Pancreas (tissue), 10 donors: ENCODE data around the gene KARS1. TPM values are rescaled to one million over a fixed set of nuclear protein-coding genes. Genes with fewer than 3 reads are reported as not detected.

Experiments
- ATAC-seq, 4 donors: fragments of 200-7000 bp; cut with Tn5 transposase; one replicate each; pipeline versions ENCODE4 v1.8.0 to v1.9.1; 2020; ENCODE audit warnings: mild to moderate bottlenecking in 4 of 4, moderate library complexity in 4 of 4
- DNase-seq, 6 donors: peaks; one replicate each; pipeline ENCODE4 v3.0.0-alpha.2; 2020
- FAIRE-seq: peaks from 2 replicates; lab custom pipeline; 2012; peaks lifted over from hg19 to GRCh38; lab: Jason Lieb, UNC
- H3K27ac ChIP-seq, 4 donors: fragments of 200-600 bp; sonication (generic); 1 replicate in 3 of 4; 2 replicates in 1 of 4; pipeline versions ENCODE4 v1.5.0 to v1.8.0; 2020
- H3K27me3 ChIP-seq, 4 donors: fragments of 200-600 bp; one replicate each; pipeline ENCODE4 v1.8.0; 2021
- H3K36me3 ChIP-seq, 3 donors: fragments of 200-600 bp; sonication (generic) in 1 of 3; one replicate each; pipeline versions ENCODE4 v1.5.0 to v1.8.0; 2020 to 2021
- H3K4me1 ChIP-seq, 3 donors: fragments of 200-600 bp; one replicate each; pipeline ENCODE4 v1.8.0; 2021
- H3K4me3 ChIP-seq, 4 donors: fragments of 200-600 bp; sonication (generic) in 2 of 4; one replicate each; pipeline versions ENCODE4 v1.5.0 to v1.8.0; 2020 to 2021
- H3K9me3 ChIP-seq, 4 donors: fragments of 200-600 bp; one replicate each; pipeline ENCODE4 v1.8.0; 2021
- WGBS, 2 donors: extraction: QIAGEN DNeasy Blood & Tissue Kit; methylation state at CpG; one replicate each; pipeline ENCODE4 v1.1.7; 2013; 5-methylcytosine and 5-hydroxymethylcytosine counted together
- intact Hi-C, 3 donors: fragments of 100-400 bp; cut with DNase I; formaldehyde crosslinking; loops; one replicate each; pipeline versions ENCODE4 v1.11.1 to v1.14.2; 2022
- polyA plus RNA-seq, 2 donors: library from polyadenylated mRNA; stranded (reverse); fragments of 200-250 nt; gene quantifications; one replicate each; pipeline ENCODE4 v1.2.3, GENCODE V29; 2013
- total RNA-seq, 6 donors: library from RNA; stranded (reverse); fragmentation: NEBNext Ultra II Directional in 4 of 6; extraction: Animal tissue kit (Norgen Biotek cat#: 25700) in 4 of 6; gene quantifications; one replicate each; pipeline versions ENCODE4 v1.2.1 to v1.2.4, GENCODE V29; 2021 to 2023
- TF ChIP-seq, protein P1 (sequence below), 4 donors: fragments of 200-600 bp; sonication (generic) in 3 of 4; IDR thresholded peaks; one replicate each; pipeline versions ENCODE4 v1.5.0 to v1.8.0; 2021; ENCODE audit warnings: antibody characterized with exemption in 4 of 4
- donor health status: healthy with polysubstance abuse.
- donor health status: DM: no; HTN: no; CAD: no; lungs with moderate emphysema.
- donor health status: DM: no; HTN: no; CAD: no.
- donor health status: control.
- donor health status: control.
- donor health status: Bipolar disorder and iron deficiency.
- donor health status: DM: yes; HTN: yes; CAD: no.
- donor health status: DM: no; HTN: no; CAD: no.
- donor health status: DM: no; HTN: no; CAD: no.
- donor health status: DM: yes; HTN: yes; CAD: no.

KARS1 gene
- total and polyA plus RNA-seq, 8 donors, result 47.2 to 70.7 (median 58.5) TPM

DNA sequence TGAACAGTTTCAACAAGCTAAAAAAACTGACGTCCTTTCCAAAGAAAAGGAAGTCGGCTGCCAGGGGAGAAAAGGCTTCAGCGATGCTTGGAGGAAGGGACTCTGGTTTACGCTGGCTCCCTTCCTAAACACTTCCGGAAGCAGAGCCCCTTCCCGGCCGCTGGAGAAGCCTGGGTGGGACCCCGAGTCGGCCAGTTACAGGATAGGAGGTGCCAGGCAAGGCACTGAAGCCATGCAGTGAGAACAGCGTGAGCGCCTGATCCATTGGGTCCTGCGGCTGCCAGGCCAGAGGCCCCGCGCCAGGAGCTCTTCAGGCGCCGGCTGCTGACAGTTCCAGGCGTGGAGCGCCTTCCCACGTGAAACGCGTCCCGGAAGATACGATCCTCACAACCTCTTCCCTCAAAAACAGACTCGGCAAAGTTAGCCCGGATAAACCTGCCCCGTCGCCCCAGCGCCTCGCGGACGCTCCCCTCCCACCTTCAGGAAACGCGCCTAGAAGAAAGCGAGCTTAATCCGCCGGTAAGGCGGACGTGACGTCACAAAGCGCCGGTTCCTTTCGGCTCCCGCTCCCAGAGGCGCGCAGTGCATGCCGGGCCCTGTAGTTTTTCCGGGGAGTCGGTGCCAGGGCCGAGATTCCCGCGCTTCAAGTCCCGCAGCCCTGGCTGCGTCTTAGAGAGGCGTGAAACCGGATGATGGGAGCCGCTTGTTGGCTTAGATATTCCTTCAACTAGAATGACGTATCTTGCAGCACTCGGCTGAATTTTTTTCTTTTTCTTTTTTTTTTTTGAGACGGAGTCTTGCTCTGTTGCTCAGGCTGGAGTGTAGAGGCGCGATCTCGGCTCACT is 24.5 kb downstream of the KARS1 start, which contains the start of gene ADAT1:
Gene ADAT1, minus strand, starts transcription at position 521 of the 845 bp plus-strand sequence. CDS start 2,482 bp downstream, outside the sequence.
- FAIRE-seq (peak; percentile 47), ATAC-seq (peak; percentile 96 to 98 (median 98)), DNase-seq (peak; percentile 96 to 98 (median 97))
- TF ChIP-seq, protein P1, sequence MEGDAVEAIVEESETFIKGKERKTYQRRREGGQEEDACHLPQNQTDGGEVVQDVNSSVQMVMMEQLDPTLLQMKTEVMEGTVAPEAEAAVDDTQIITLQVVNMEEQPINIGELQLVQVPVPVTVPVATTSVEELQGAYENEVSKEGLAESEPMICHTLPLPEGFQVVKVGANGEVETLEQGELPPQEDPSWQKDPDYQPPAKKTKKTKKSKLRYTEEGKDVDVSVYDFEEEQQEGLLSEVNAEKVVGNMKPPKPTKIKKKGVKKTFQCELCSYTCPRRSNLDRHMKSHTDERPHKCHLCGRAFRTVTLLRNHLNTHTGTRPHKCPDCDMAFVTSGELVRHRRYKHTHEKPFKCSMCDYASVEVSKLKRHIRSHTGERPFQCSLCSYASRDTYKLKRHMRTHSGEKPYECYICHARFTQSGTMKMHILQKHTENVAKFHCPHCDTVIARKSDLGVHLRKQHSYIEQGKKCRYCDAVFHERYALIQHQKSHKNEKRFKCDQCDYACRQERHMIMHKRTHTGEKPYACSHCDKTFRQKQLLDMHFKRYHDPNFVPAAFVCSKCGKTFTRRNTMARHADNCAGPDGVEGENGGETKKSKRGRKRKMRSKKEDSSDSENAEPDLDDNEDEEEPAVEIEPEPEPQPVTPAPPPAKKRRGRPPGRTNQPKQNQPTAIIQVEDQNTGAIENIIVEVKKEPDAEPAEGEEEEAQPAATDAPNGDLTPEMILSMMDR (IDR thresholded peaks at IDR 0.05), result no peak
- peaks cover 0 to 12% (median 5%) of the 10 kb centered on the region in 3 donors for H3K36me3 ChIP-seq
- peaks cover 5 to 9% (median 7%) of the 10 kb centered on the region in 3 donors for H3K4me1 ChIP-seq
- H3K4me3 ChIP-seq, result peak within 1 kb of the TSS; percentile 59 to 73 (median 64)
- peak within 1 kb of the TSS; percentile 73 to 82 (median 81) for H3K27ac ChIP-seq
- no peaks in the 10 kb centered on the region for H3K9me3 ChIP-seq
- intact Hi-C loops, result loop anchor here in 1 of 3 donors (10.0 kb wide), 1 partner anchor 148 kb away; no protein-coding TSS in a partner anchor
- no peaks in the 10 kb centered on the region for H3K27me3 ChIP-seq
- 0 to 1% methylated on average over 62 of the region's 62 CpGs for WGBS, 2 donors

DNA sequence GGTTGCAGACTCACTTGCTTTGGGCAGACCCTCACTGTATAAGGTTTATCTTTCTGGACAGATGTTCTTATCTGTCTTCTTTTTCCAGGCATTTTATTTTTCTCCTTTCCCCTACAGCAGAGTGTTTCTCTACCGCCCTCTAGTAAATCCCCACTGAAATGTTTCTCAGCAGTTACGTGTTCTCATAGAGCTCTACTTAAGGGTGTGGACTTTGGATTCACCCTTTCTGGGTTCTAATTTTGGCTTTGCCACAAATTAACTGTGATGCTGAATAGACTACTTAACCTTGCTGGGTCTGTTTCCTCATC is 26.3 kb downstream of the KARS1 start:
- intact Hi-C loops, result loop anchor here in 1 of 3 donors (10.0 kb wide), 1 partner anchor 146 kb away; no protein-coding TSS in a partner anchor
- Histone ChIP-seq H3K36me3 (no peaks in the 10 kb centered on the region), H3K27me3 (no peaks in the 10 kb centered on the region), H3K4me3 (no peak overlapping the region), H3K4me1 (peaks cover 5 to 9% (median 7%) of the 10 kb centered on the region in 3 donors), H3K27ac (no peak overlapping the region), H3K9me3 (no peaks in the 10 kb centered on the region)
- TF ChIP-seq, protein P1 (IDR thresholded peaks at IDR 0.05), result no peak
- 15 to 24% methylated on average over 2 of the region's 2 CpGs for WGBS, 2 donors
- ATAC-seq (no peak), FAIRE-seq (no peak), DNase-seq (no peak)

DNA sequence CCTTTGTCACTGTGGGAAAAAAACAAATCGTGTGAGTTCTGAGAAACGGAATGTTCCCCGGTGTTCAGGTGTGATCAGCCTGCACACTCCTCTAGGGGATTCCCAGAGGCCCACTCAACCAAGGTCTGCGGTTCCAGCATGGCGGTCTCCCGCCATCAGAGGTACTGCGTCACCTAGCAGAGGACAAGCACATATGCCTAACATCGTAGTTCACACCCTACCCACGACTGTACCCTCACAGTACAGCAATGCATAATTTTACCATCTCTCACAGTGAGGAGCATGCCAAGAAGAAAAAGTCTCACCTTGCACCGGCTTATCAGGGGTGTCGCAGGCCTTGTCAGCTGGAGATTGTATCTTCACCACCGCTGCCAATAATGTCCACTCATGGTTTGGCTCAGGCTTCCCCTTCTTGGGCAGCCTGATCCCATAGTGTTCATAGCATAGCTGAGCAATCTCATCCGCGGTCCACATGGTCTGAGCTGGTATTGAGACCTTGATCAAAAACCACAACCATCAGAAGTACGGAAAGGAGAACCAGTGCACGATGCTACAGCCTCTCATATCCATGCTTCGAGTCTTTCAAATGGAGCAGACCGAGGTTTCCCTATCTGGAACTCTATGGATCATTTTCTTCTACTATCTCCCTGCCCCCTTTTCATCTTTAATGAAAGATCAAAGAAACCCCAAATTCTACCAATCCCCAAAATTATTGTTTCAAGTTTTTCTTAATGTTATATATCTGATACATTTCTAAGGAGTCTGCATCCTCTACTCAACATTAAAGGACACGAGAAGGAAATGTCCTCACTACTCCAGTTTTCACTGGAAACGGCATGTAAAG is 26.9 kb downstream of the KARS1 start:
- TF ChIP-seq, protein P1 (IDR thresholded peaks at IDR 0.05), result no peak
- peaks cover 5 to 9% (median 7%) of the 10 kb centered on the region in 3 donors for H3K4me1 ChIP-seq
- H3K4me3 ChIP-seq, result no peak overlapping the region
- 81 to 85% methylated on average over 20 of the region's 20 CpGs for WGBS, 2 donors
- no peak overlapping the region for H3K27ac ChIP-seq
- FAIRE-seq (no peak), ATAC-seq (no peak), DNase-seq (no peak)
- intact Hi-C loops, result loop anchor here in 1 of 3 donors (10.0 kb wide), 1 partner anchor 146 kb away; no protein-coding TSS in a partner anchor
- no peaks in the 10 kb centered on the region for H3K27me3 ChIP-seq
- H3K36me3 ChIP-seq, result no peaks in the 10 kb centered on the region
- no peaks in the 10 kb centered on the region for H3K9me3 ChIP-seq

DNA sequence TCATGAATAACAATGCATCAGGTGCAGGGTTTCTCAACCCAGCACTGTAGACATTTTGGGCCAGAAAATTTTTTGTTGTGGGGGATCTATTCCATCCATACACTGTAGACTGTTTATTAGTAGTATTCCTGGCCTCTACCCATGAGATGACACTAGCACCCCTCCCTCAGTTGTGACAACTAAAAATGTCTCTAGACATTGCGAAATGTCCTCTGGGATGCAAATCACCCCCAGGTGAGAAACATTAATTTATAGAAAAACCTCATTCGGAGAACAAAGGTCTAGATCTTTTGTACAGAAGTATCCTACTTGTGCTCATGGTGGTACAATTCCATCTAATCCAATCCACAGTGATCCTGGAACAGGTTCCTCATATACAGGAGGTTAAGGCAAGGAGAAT is 28.7 kb downstream of the KARS1 start:
- FAIRE-seq, result no peak
- no peak for DNase-seq
- no peak overlapping the region for H3K4me3 ChIP-seq
- no peaks in the 10 kb centered on the region for H3K9me3 ChIP-seq
- WGBS, 2 donors, result 89 to 96% methylated on average over 2 of the region's 2 CpGs
- peaks cover 5 to 9% (median 7%) of the 10 kb centered on the region in 3 donors for H3K4me1 ChIP-seq
- TF ChIP-seq, protein P1 (IDR thresholded peaks at IDR 0.05), result no peak
- no peak overlapping the region for H3K27ac ChIP-seq
- no peak for ATAC-seq
- intact Hi-C loops, result no loop called here
- no peaks in the 10 kb centered on the region for H3K27me3 ChIP-seq
- H3K36me3 ChIP-seq, result no peaks in the 10 kb centered on the region
